ENCODE results near the gene RUFY3.

The RUFY3 gene

GRCh38 chr4:70759126-70759525 is 37.4 kb downstream of the RUFY3 start:
- ChIA-PET POLR2A (no interaction called here), CTCF (interaction anchor here (0.7 kb wide), 1 partner anchor 199 kb away, joined by 3 read pairs; no protein-coding TSS in a partner anchor)
- TF ChIP-seq ZNF610 (tag by site-specific recombination; IDR thresholded peaks at IDR 0.05; ENCODE audit: borderline replicate concordance) = no peak
- no peak for TF ChIP-seq ZNF433 (tag by site-specific recombination; IDR thresholded peaks at IDR 0.05; ENCODE audit: low read depth)
- TF ChIP-seq, protein P1, sequence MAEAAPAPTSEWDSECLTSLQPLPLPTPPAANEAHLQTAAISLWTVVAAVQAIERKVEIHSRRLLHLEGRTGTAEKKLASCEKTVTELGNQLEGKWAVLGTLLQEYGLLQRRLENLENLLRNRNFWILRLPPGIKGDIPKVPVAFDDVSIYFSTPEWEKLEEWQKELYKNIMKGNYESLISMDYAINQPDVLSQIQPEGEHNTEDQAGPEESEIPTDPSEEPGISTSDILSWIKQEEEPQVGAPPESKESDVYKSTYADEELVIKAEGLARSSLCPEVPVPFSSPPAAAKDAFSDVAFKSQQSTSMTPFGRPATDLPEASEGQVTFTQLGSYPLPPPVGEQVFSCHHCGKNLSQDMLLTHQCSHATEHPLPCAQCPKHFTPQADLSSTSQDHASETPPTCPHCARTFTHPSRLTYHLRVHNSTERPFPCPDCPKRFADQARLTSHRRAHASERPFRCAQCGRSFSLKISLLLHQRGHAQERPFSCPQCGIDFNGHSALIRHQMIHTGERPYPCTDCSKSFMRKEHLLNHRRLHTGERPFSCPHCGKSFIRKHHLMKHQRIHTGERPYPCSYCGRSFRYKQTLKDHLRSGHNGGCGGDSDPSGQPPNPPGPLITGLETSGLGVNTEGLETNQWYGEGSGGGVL (tag by site-specific recombination; IDR thresholded peaks at IDR 0.05) = no peak
- TF ChIP-seq ZNF423 (tag by site-specific recombination; IDR thresholded peaks at IDR 0.05) = no peak
- peak; percentile 66 for TF ChIP-seq ZSCAN4 (tag by site-specific recombination; IDR thresholded peaks at IDR 0.05)
- Histone ChIP-seq H3K9me3 (ENCODE audit: control insufficient read depth, insufficient read depth, low read depth, low read length) (no peaks in the 10 kb centered on the region), H3K4me1 (ENCODE audit: control insufficient read depth, insufficient read depth, low read length) (no peaks in the 10 kb centered on the region), H3K36me3 (ENCODE audit: control insufficient read depth in 2 of 2, insufficient read depth in 1 of 2, low read length in 2 of 2) (peaks cover 0 to 27% of the 10 kb centered on the region in 2 experiments; a peak in 2 of 3 replicates), H3K4me3 (ENCODE audit: low read depth, low read length) (no peak overlapping the region), H3K27ac (ENCODE audit: extremely low read depth, low read depth, low read length) (no peak overlapping the region)

GRCh38 chr4:70759627-70760026 is 37.9 kb downstream of the RUFY3 start:
- Histone ChIP-seq H3K9me3 (ENCODE audit: control insufficient read depth, insufficient read depth, low read depth, low read length) (no peaks in the 10 kb centered on the region), H3K4me1 (ENCODE audit: control insufficient read depth, insufficient read depth, low read length) (no peaks in the 10 kb centered on the region), H3K4me3 (ENCODE audit: low read depth, low read length) (no peak overlapping the region), H3K27ac (ENCODE audit: extremely low read depth, low read depth, low read length) (no peak overlapping the region), H3K36me3 (ENCODE audit: control insufficient read depth in 2 of 2, insufficient read depth in 1 of 2, low read length in 2 of 2) (peaks cover 0 to 32% of the 10 kb centered on the region in 2 experiments; a peak in 2 of 3 replicates)
- CTCF ChIA-PET = interaction anchor here (0.7 kb wide), 1 partner anchor 76 kb away, joined by 3 read pairs; no protein-coding TSS in a partner anchor
- POLR2A ChIA-PET = no interaction called here
- no peak for TF ChIP-seq ZNF394 (tag by site-specific recombination; IDR thresholded peaks at IDR 0.05; ENCODE audit: borderline replicate concordance)
- no peak for TF ChIP-seq ZBTB1 (tag by site-specific recombination; IDR thresholded peaks at IDR 0.05)
- peak; percentile 30; the same call in 1 of the 2 replicates for TF ChIP-seq OSR2 (tag by site-specific recombination; IDR thresholded peaks at IDR 0.05)
- TF ChIP-seq, protein P2, sequence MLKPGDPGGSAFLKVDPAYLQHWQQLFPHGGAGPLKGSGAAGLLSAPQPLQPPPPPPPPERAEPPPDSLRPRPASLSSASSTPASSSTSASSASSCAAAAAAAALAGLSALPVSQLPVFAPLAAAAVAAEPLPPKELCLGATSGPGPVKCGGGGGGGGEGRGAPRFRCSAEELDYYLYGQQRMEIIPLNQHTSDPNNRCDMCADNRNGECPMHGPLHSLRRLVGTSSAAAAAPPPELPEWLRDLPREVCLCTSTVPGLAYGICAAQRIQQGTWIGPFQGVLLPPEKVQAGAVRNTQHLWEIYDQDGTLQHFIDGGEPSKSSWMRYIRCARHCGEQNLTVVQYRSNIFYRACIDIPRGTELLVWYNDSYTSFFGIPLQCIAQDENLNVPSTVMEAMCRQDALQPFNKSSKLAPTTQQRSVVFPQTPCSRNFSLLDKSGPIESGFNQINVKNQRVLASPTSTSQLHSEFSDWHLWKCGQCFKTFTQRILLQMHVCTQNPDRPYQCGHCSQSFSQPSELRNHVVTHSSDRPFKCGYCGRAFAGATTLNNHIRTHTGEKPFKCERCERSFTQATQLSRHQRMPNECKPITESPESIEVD (tag by site-specific recombination; IDR thresholded peaks at IDR 0.05) = peak; percentile 58
- no peak for TF ChIP-seq ZNF555 (tag by site-specific recombination; conservative IDR thresholded peaks at IDR 0.05)
- no peak for TF ChIP-seq ZNF561 (tag by site-specific recombination; IDR thresholded peaks at IDR 0.05; ENCODE audit: borderline replicate concordance)
- no peak for TF ChIP-seq ZNF138 (tag by site-specific recombination; IDR thresholded peaks at IDR 0.05; ENCODE audit: borderline replicate concordance)
- TF ChIP-seq SP7 (tag by site-specific recombination; IDR thresholded peaks at IDR 0.05) = no peak
- TF ChIP-seq ZNF155 (tag by site-specific recombination; IDR thresholded peaks at IDR 0.05) = no peak
- TF ChIP-seq, protein P3, sequence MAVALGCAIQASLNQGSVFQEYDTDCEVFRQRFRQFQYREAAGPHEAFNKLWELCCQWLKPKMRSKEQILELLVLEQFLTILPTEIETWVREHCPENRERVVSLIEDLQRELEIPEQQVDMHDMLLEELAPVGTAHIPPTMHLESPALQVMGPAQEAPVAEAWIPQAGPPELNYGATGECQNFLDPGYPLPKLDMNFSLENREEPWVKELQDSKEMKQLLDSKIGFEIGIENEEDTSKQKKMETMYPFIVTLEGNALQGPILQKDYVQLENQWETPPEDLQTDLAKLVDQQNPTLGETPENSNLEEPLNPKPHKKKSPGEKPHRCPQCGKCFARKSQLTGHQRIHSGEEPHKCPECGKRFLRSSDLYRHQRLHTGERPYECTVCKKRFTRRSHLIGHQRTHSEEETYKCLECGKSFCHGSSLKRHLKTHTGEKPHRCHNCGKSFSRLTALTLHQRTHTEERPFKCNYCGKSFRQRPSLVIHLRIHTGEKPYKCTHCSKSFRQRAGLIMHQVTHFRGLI (tag by site-specific recombination; IDR thresholded peaks at IDR 0.05) = no peak

- POLR2A ChIA-PET = no interaction called here
- H3K36me3 ChIP-seq (ENCODE audit: control insufficient read depth in 2 of 2, insufficient read depth in 1 of 2, low read length in 2 of 2) = peaks cover 2 to 40% of the 10 kb centered on the region in 2 experiments; a peak in 2 of 3 replicates
Measured at GRCh38 chr4:70760662-70761061, 38.9 kb downstream of the RUFY3 start.

More at GRCh38 chr4:70760662-70761061, 38.9 kb downstream of the RUFY3 start:
- TF ChIP-seq ZNF571 (tag by site-specific recombination; IDR thresholded peaks at IDR 0.05) = no peak
- TF ChIP-seq ZNF510 (tag by site-specific recombination; IDR thresholded peaks at IDR 0.05; ENCODE audit: insufficient replicate concordance) = no peak
- TF ChIP-seq ZBTB17 (tag by site-specific recombination; IDR thresholded peaks at IDR 0.05) = no peak
- TF ChIP-seq ZNF423 (tag by site-specific recombination; IDR thresholded peaks at IDR 0.05) = no peak
- TF ChIP-seq ZNF416 (tag by site-specific recombination; IDR thresholded peaks at IDR 0.05) = no peak
- no peak for TF ChIP-seq ZNF561 (tag by site-specific recombination; IDR thresholded peaks at IDR 0.05; ENCODE audit: borderline replicate concordance)
- TF ChIP-seq ZSCAN4 (tag by site-specific recombination; IDR thresholded peaks at IDR 0.05) = no peak
- TF ChIP-seq ZNF701 (tag by site-specific recombination; IDR thresholded peaks at IDR 0.05) = no peak
- TF ChIP-seq ZNF677 (tag by site-specific recombination; IDR thresholded peaks at IDR 0.05) = no peak
- Histone ChIP-seq H3K4me1 (ENCODE audit: control insufficient read depth, insufficient read depth, low read length) (no peaks in the 10 kb centered on the region), H3K9me3 (ENCODE audit: control insufficient read depth, insufficient read depth, low read depth, low read length) (no peaks in the 10 kb centered on the region), H3K27ac (ENCODE audit: extremely low read depth, low read depth, low read length) (no peak overlapping the region), H3K4me3 (ENCODE audit: low read depth, low read length) (no peak overlapping the region)
- CTCF ChIA-PET = interaction anchor here (0.6 kb wide), 1 partner anchor 961 kb away, joined by 4 read pairs; no protein-coding TSS in a partner anchor
